Natural killer cell (primary cell): ENCODE measurements around the gene ATF6. TPM values are rescaled to one million over a fixed set of nuclear protein-coding genes. Genes with fewer than 3 reads are reported as not detected.

Experiments used
- ATAC-seq, 3 donors: fragments of 150-1000 bp in 2 of 3; fragments of 200-7000 bp in 1 of 3; cut with Tn5 transposase; 1 replicate in 1 of 3; 2 replicates in 2 of 3; pipeline ENCODE4 v1.10.0; 2021; ENCODE audit warnings: mild to moderate bottlenecking in 2 of 3, moderate library complexity in 2 of 3
- DNase-seq, 2 donors: peaks; one replicate each; pipeline versions ENCODE4 v3.0.0 to v3.0.0-alpha.2; 2013 to 2021; ENCODE audit warnings: mixed read lengths in 1 of 2
- H3K27ac ChIP-seq: one replicate; pipeline ENCODE4 v1.5.1; 2013; ENCODE audit warnings: mild to moderate bottlenecking, low read length
- H3K27me3 ChIP-seq: one replicate; pipeline ENCODE4 v1.6.1; 2013; ENCODE audit warnings: low read length; ENCODE audit not compliant: control insufficient read depth, insufficient read depth
- H3K36me3 ChIP-seq: one replicate; pipeline ENCODE4 v1.6.1; 2013; ENCODE audit warnings: low read length; ENCODE audit not compliant: control insufficient read depth, insufficient read depth
- H3K4me1 ChIP-seq: one replicate; pipeline ENCODE4 v1.6.1; 2013; ENCODE audit warnings: low read length; ENCODE audit not compliant: control insufficient read depth, insufficient read depth
- H3K4me3 ChIP-seq: one replicate; pipeline ENCODE4 v1.5.1; 2013; ENCODE audit warnings: low read length
- H3K9me3 ChIP-seq: one replicate; pipeline ENCODE4 v1.6.1; 2013; ENCODE audit warnings: low read length; ENCODE audit not compliant: control insufficient read depth, insufficient read depth
- H3K27ac Mint-ChIP-seq, 2 donors: one replicate each; pipeline ENCODE4 v1.8.0; 2022; ENCODE audit warnings: mild to moderate bottlenecking in 2 of 2, mixed read lengths in 2 of 2, moderate library complexity in 1 of 2
- H3K27me3 Mint-ChIP-seq, 2 donors: one replicate each; pipeline ENCODE4 v1.8.0; 2022; ENCODE audit warnings: low read depth in 2 of 2, mixed read lengths in 2 of 2
- H3K36me3 Mint-ChIP-seq: one replicate; pipeline ENCODE4 v1.8.0; 2022; ENCODE audit warnings: mixed read lengths
- H3K4me1 Mint-ChIP-seq, 2 donors: one replicate each; pipeline ENCODE4 v1.8.0; 2022; ENCODE audit warnings: mixed read lengths in 2 of 2
- H3K4me3 Mint-ChIP-seq: one replicate; pipeline ENCODE4 v1.8.0; 2022; ENCODE audit warnings: mild to moderate bottlenecking, moderate library complexity, mixed read lengths
- H3K9me3 Mint-ChIP-seq, 2 donors: one replicate each; pipeline ENCODE4 v1.8.0; 2022; ENCODE audit warnings: mixed read lengths in 2 of 2
- WGBS: methylation state at CpG from one replicate; pipeline ENCODE4 v1.1.7; 2013; ENCODE audit warnings: missing lambda C conversion rate; ENCODE audit not compliant: insufficient coverage; 5-methylcytosine and 5-hydroxymethylcytosine counted together
- intact Hi-C: fragments of 100-400 bp; cut with micrococcal nuclease; formaldehyde crosslinking; loops from one replicate; pipeline ENCODE4 v1.14.2; 2022
- total RNA-seq, 4 donors: library from RNA; stranded (reverse); fragments of 120-200 nt in 1 of 4; gene quantifications; one replicate each; pipeline versions ENCODE4 v1.2.3 to v1.2.4, GENCODE V29; 2013 to 2022
- TF ChIP-seq, protein P1 (sequence below): fragments of 200-600 bp; IDR thresholded peaks from one replicate; pipeline ENCODE4 v1.8.0; 2022; ENCODE audit warnings: antibody characterized with exemption

Gene ATF6
- total RNA-seq, 3 donors from 2014 or later (not counting 1 experiment from before 2014, with no cell fraction given), result 16.8 to 25.0 (median 21.8) TPM

DNA sequence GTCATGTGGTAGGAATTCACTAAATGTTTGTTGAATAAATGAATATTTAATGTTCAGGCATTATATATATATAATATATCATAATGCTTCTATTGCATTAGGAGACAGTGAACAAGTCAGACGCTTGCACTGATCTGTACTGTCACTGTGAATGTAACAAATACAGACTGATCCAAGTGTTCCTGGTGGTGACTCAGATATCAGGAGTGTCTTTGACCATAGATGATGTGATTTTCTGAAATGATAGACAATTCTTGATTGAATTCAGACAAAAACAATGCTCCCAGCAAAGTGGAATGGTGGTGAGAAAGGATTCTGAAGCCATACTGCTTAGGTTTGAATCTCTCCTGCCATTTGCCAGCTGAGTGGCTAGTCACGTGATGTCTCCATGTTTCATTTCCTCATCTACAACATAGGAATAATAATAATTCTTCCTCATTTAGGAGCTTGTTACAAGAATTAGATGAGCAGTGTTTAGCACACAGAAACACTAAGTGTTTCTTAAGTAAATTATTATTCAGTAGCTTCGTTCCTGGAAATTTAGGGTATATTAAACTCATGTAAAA, 186.6 kb downstream of the ATF6 start:
- intact Hi-C loops, result no loop called here
- Histone ChIP-seq H3K4me1 (no peaks in the 10 kb centered on the region), H3K9me3 (no peaks in the 10 kb centered on the region), H3K27me3 (no peaks in the 10 kb centered on the region), H3K27ac (no peak overlapping the region), H3K4me3 (no peak overlapping the region), H3K36me3 (no peaks in the 10 kb centered on the region)
- peaks cover 12 to 22% of the 10 kb centered on the region in 2 donors for H3K4me1 Mint-ChIP-seq
- H3K36me3 Mint-ChIP-seq, result no peaks in the 10 kb centered on the region
- no peak overlapping the region for H3K27ac Mint-ChIP-seq
- H3K4me3 Mint-ChIP-seq, result no peak overlapping the region
- DNase-seq (no peak), ATAC-seq (no peak)
- 91% methylated on average over 1 of the region's 3 CpGs for WGBS
- H3K9me3 Mint-ChIP-seq, result no peaks in the 10 kb centered on the region
- TF ChIP-seq, protein P1, sequence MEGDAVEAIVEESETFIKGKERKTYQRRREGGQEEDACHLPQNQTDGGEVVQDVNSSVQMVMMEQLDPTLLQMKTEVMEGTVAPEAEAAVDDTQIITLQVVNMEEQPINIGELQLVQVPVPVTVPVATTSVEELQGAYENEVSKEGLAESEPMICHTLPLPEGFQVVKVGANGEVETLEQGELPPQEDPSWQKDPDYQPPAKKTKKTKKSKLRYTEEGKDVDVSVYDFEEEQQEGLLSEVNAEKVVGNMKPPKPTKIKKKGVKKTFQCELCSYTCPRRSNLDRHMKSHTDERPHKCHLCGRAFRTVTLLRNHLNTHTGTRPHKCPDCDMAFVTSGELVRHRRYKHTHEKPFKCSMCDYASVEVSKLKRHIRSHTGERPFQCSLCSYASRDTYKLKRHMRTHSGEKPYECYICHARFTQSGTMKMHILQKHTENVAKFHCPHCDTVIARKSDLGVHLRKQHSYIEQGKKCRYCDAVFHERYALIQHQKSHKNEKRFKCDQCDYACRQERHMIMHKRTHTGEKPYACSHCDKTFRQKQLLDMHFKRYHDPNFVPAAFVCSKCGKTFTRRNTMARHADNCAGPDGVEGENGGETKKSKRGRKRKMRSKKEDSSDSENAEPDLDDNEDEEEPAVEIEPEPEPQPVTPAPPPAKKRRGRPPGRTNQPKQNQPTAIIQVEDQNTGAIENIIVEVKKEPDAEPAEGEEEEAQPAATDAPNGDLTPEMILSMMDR, result no peak
- no peaks in the 10 kb centered on the region for H3K27me3 Mint-ChIP-seq

DNA sequence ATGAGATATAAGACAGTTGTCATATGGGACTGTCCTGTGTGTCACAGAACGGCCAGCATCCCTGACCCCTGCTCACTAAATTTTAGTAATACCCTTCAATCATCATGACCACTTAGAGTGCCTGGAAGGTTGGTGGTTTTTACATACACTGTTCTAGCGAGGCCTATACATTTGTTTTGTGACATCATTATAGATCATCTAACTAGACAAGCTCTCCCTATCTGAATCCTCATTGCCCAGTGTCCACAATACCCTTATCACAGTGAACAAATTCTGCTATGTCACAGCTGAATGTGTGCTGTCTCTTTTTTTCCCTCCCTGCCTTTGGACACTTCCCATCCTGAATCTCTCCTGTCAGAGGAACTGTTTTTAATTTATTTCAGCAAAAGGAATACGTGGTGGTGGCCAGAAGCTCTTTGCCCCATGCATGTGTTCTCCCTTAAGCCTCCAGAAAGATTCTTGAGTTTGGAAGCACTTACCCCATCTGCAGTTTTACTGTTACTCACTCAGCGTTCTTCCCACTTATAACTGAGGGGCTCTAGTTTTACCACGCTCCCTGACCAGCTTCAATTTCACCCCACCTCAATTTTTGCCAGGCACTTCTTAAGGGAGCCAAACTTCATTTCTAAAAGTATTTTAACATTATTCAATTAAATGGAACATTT, 187.3 kb downstream of the ATF6 start:
- Histone ChIP-seq H3K27me3 (no peaks in the 10 kb centered on the region), H3K27ac (no peak overlapping the region), H3K4me1 (no peaks in the 10 kb centered on the region), H3K9me3 (no peaks in the 10 kb centered on the region), H3K36me3 (no peaks in the 10 kb centered on the region), H3K4me3 (no peak overlapping the region)
- WGBS, result 88% methylated on average over 4 of the region's 5 CpGs
- peaks cover 12 to 22% of the 10 kb centered on the region in 2 donors for H3K4me1 Mint-ChIP-seq
- H3K4me3 Mint-ChIP-seq, result no peak overlapping the region
- H3K27me3 Mint-ChIP-seq, result no peaks in the 10 kb centered on the region
- no peaks in the 10 kb centered on the region for H3K9me3 Mint-ChIP-seq
- no peak for ATAC-seq
- TF ChIP-seq, protein P1, result no peak
- peaks cover 1% of the 10 kb centered on the region for H3K36me3 Mint-ChIP-seq
- intact Hi-C loops, result no loop called here
- no peak for DNase-seq
- H3K27ac Mint-ChIP-seq, result no peak overlapping the region

DNA sequence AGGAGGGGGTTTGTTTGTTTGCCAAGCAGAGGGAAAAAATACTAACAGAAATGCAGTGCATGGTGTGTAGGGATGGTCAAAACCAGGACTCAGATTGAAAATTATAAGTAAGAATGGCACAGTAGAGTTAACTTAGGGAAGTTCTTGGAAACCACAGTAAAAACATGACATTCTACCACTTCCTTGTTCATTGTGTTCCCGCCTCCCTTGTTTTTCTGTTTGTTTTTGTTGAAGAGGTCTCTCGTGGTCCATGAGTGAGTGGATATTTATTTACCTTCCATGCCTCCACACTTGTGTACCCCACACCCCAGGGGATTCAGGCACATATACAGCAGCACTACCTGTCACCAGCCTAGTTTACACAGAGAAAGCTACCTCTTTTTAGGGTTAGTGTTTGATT, 187.9 kb downstream of the ATF6 start:
- TF ChIP-seq, protein P1, result no peak
- peaks cover 6% of the 10 kb centered on the region for H3K36me3 ChIP-seq
- no peak overlapping the region for H3K4me3 ChIP-seq
- Mint-ChIP-seq H3K27me3 (no peaks in the 10 kb centered on the region), H3K4me1 (peaks cover 12 to 22% of the 10 kb centered on the region in 2 donors), H3K9me3 (no peaks in the 10 kb centered on the region), H3K4me3 (no peak overlapping the region), H3K36me3 (peaks cover 8% of the 10 kb centered on the region), H3K27ac (no peak overlapping the region)
- H3K9me3 ChIP-seq, result no peaks in the 10 kb centered on the region
- H3K4me1 ChIP-seq, result no peaks in the 10 kb centered on the region
- H3K27ac ChIP-seq, result no peak overlapping the region
- intact Hi-C loops, result no loop called here
- DNase-seq (no peak), ATAC-seq (no peak)
- H3K27me3 ChIP-seq, result no peaks in the 10 kb centered on the region
- WGBS, result no CpG with 5 or more reads among the region's 2 CpGs

DNA sequence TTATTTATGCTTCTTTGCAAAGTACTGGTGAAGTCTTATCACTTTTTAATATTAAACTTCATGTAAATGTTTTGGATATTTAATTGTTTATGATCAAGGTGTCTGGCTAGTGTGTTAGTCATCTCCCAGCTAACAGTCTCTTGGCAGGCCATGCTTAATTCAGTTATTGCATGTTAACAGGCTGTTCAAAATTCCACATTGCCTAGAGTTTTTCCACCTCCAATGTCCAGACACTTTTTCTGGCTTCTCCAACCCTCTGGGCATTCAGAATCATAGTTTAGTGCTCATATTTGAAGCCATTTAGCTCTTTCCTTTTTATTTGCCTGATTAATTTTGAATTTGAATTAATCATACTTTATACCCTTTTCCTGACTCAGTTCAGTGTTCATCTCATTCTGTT, 188.3 kb downstream of the ATF6 start:
- H3K27ac Mint-ChIP-seq, result no peak overlapping the region

More for the DNA sequence above, 188.3 kb downstream of the ATF6 start:
- H3K36me3 ChIP-seq, result peaks cover 8% of the 10 kb centered on the region
- DNase-seq (no peak), ATAC-seq (no peak)
- H3K9me3 ChIP-seq, result no peaks in the 10 kb centered on the region
- Mint-ChIP-seq H3K4me1 (peaks cover 12 to 22% of the 10 kb centered on the region in 2 donors), H3K9me3 (no peaks in the 10 kb centered on the region), H3K27me3 (no peaks in the 10 kb centered on the region), H3K36me3 (peaks cover 9% of the 10 kb centered on the region), H3K4me3 (no peak overlapping the region)
- H3K4me3 ChIP-seq, result no peak overlapping the region
- TF ChIP-seq, protein P1, result no peak
- H3K27me3 ChIP-seq, result no peaks in the 10 kb centered on the region
- H3K27ac ChIP-seq, result no peak overlapping the region
- H3K4me1 ChIP-seq, result no peaks in the 10 kb centered on the region
- intact Hi-C loops, result no loop called here
